ENCODE measurements around the gene GNB2. TPM values are rescaled to one million over a fixed set of nuclear protein-coding genes. Genes with fewer than 3 reads are reported as not detected.

GNB2 gene
- total RNA-seq, 1 donor from 2014 or later, result 229 TPM

DNA sequence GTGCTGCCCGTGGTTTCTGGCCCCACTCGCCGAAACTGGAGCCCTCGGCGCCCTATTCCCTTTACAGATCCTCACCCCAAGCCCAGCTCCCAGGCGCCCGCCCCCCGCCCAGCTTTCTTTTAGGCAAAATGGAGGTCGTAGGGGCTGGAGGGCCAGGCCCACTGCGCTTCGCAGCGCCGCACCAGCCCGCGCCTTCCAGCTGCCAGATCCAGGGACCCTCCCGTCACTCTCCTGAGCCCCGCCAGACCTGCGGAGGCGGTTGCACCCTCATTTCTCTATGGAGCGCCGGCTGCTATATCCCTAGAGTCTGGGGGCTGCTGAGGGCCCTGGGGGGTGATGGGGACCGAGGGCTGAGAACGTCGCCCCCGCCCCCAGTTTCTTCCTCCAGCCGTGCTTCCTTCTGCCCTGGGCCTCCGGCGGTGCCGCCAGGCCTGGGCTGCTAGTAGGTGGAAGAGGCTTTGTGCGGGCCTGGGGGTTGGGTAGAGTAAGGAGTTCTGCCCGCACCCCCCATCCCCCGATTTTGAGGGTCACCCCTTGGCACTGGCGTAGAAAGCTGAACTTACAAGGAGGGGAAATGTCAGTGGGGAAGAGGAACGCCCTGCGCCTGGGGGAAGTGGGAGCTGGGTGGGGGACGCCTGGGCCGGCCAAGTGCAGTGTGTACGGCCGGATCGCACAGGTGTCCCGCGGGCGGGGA lies 1.0 kb downstream of the GNB2 start:
- H3K36me3 Mint-ChIP-seq (ENCODE audit: low read depth), result peaks cover 5% of the 10 kb centered on the region
- TF ChIP-seq, protein P1, sequence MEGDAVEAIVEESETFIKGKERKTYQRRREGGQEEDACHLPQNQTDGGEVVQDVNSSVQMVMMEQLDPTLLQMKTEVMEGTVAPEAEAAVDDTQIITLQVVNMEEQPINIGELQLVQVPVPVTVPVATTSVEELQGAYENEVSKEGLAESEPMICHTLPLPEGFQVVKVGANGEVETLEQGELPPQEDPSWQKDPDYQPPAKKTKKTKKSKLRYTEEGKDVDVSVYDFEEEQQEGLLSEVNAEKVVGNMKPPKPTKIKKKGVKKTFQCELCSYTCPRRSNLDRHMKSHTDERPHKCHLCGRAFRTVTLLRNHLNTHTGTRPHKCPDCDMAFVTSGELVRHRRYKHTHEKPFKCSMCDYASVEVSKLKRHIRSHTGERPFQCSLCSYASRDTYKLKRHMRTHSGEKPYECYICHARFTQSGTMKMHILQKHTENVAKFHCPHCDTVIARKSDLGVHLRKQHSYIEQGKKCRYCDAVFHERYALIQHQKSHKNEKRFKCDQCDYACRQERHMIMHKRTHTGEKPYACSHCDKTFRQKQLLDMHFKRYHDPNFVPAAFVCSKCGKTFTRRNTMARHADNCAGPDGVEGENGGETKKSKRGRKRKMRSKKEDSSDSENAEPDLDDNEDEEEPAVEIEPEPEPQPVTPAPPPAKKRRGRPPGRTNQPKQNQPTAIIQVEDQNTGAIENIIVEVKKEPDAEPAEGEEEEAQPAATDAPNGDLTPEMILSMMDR (conservative IDR thresholded peaks at IDR 0.05), result no peak
- H3K4me1 Mint-ChIP-seq, result peaks cover 9% of the 10 kb centered on the region
- no peaks in the 10 kb centered on the region for H3K9me3 Mint-ChIP-seq
- H3K27me3 Mint-ChIP-seq (ENCODE audit: low read depth), result peaks cover 23% of the 10 kb centered on the region
- peak overlapping the region; percentile 95 for H3K27ac Mint-ChIP-seq (ENCODE audit: unreplicated experiment)
- peak overlapping the region; percentile 96 for H3K4me3 Mint-ChIP-seq
- no peak for DNase-seq (ENCODE audit: low read depth, low spot score)

DNA sequence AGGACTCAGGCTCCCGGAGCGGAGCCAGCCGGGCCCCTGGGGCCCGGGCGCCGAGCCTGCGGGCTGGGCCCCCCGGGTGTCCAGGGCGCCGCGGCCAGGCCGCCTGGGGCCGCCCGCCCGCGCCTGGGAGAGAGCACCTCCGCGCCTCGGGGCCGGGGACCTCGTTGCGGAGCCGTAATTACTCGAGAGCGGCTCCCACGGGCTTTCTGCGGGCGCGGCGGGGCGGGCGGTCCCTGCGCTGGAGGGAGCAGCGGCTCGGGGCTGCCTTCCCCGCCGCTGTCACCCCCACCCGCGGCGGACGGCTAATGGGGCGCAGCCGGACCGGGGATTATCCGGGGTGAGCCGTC lies 1.5 kb downstream of the GNB2 start:
- Mint-ChIP-seq H3K27ac (ENCODE audit: unreplicated experiment) (no peak overlapping the region), H3K9me3 (no peaks in the 10 kb centered on the region), H3K4me3 (peak overlapping the region; percentile 96), H3K27me3 (ENCODE audit: low read depth) (peaks cover 19% of the 10 kb centered on the region), H3K4me1 (peaks cover 10% of the 10 kb centered on the region), H3K36me3 (ENCODE audit: low read depth) (peaks cover 6% of the 10 kb centered on the region)
- no peak for DNase-seq (ENCODE audit: low read depth, low spot score)
- TF ChIP-seq, protein P1 (conservative IDR thresholded peaks at IDR 0.05), result no peak

DNA sequence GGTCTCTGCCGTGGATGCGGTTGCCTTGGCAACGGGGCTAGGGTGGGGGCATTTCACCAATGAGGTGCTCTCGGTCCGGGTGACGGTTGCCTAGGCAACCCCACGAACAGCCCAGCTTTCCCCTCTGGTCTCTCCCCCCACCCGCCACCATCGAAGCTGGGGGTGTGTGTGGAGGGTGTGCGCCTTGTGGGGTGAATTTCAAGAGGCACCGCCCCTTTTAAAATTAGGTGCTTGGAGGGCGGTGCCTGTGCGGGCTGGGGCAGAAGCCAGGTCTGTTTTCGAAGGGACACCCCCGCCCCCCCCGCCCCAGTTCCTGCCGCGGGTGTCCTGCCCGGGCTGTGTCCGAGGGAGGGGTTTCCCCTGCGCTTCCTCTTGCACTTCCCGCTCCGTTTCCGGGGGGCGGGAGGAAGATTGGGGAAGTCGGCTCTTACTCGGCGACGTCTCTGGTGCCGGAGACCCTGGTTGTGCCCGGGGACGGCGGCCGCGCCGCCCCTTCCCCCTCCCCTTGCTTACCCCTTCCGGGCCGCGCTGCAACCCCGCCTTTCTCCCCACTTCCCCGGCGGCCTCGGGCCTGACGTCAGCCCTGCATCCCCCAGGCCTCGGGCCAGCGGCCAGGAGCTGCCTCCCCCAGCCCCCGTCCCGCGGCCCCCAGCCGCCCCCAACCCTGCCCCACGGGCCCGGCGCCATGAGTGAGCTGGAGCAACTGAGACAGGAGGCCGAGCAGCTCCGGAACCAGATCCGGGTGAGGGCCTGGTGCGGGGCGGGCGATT lies 2.2 kb downstream of the GNB2 start:
- Mint-ChIP-seq H3K4me1 (peaks cover 13% of the 10 kb centered on the region), H3K27me3 (ENCODE audit: low read depth) (peaks cover 16% of the 10 kb centered on the region), H3K4me3 (peak overlapping the region; percentile 89), H3K36me3 (ENCODE audit: low read depth) (peaks cover 8% of the 10 kb centered on the region), H3K9me3 (no peaks in the 10 kb centered on the region), H3K27ac (ENCODE audit: unreplicated experiment) (no peak overlapping the region)
- DNase-seq (ENCODE audit: low read depth, low spot score), result peak; percentile 64
- TF ChIP-seq, protein P1 (conservative IDR thresholded peaks at IDR 0.05), result no peak

DNA sequence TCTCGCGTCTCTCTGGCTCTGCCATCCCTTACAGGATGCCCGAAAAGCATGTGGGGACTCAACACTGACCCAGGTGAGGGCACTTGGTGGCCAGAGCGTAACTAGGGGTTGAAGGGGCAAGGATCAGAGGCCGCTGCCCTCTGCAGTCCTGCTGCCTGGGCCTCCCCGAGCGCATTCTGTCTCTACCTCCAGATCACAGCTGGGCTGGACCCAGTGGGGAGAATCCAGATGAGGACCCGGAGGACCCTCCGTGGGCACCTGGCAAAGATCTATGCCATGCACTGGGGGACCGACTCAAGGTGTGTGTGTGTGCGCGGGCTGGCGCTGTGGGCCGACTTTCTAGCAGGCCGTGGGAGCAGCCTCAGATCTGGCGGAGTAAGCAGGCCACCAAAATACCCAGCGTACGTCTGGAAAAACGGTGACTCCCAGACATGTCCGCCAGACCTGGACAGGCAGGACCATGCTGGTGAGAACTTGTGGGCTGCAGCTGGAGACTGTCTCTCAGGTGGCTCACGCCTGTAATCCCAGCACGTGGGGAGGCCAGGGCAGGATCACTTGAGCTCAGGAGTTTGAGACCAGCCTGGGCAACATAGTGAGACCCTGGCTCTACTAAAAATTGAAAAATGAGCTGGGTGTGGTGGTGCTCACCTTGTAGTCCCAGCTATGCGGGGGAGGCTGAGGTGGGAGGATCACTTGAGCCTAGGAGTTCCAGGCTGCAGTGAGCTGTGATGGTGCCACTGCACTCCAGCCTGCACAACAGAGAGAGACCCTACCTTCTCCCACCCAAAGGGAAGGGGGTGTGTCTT lies 3.2 kb downstream of the GNB2 start:
- TF ChIP-seq, protein P1 (conservative IDR thresholded peaks at IDR 0.05), result no peak
- H3K36me3 Mint-ChIP-seq (ENCODE audit: low read depth), result peaks cover 8% of the 10 kb centered on the region
- H3K27me3 Mint-ChIP-seq (ENCODE audit: low read depth), result peaks cover 8% of the 10 kb centered on the region
- peaks cover 13% of the 10 kb centered on the region for H3K4me1 Mint-ChIP-seq
- no peak for DNase-seq (ENCODE audit: low read depth, low spot score)
- no peaks in the 10 kb centered on the region for H3K9me3 Mint-ChIP-seq
- peak overlapping the region; percentile 89 for H3K4me3 Mint-ChIP-seq
- H3K27ac Mint-ChIP-seq (ENCODE audit: unreplicated experiment), result peak overlapping the region; percentile 71
